Osteocyte (in vitro differentiated cells): ENCODE results near the gene CARD8. TPM values are rescaled to one million over a fixed set of nuclear protein-coding genes. Genes with fewer than 3 reads are reported as not detected.

Experiments used
- DNase-seq: peaks from one replicate; pipeline ENCODE4 v3.0.0; 2021; ENCODE audit warnings: mixed read lengths; ENCODE audit not compliant: unreplicated experiment; ENCODE audit errors: extremely low spot score
- H3K27ac Mint-ChIP-seq: one replicate; pipeline ENCODE4 v1.8.0; 2021; ENCODE audit warnings: mild to moderate bottlenecking, mixed read lengths; ENCODE audit not compliant: unreplicated experiment
- H3K27me3 Mint-ChIP-seq: one replicate; pipeline ENCODE4 v1.8.0; 2021; ENCODE audit warnings: mixed read lengths; ENCODE audit not compliant: unreplicated experiment
- H3K36me3 Mint-ChIP-seq: one replicate; pipeline ENCODE4 v1.8.0; 2021; ENCODE audit warnings: mixed read lengths; ENCODE audit not compliant: unreplicated experiment
- H3K4me1 Mint-ChIP-seq: one replicate; pipeline ENCODE4 v1.8.0; 2021; ENCODE audit warnings: mixed read lengths; ENCODE audit not compliant: unreplicated experiment
- H3K4me3 Mint-ChIP-seq: one replicate; pipeline ENCODE4 v1.8.0; 2021; ENCODE audit warnings: mild to moderate bottlenecking, moderate library complexity, mixed read lengths; ENCODE audit not compliant: unreplicated experiment
- H3K9me3 Mint-ChIP-seq: one replicate; pipeline ENCODE4 v1.8.0; 2021; ENCODE audit warnings: mixed read lengths; ENCODE audit not compliant: unreplicated experiment
- total RNA-seq: library from RNA; stranded (reverse); gene quantifications from 2 replicates; pipeline ENCODE4 v1.2.1, GENCODE V29; 2021
- TF ChIP-seq, protein P1 (sequence below): fragments of 200-600 bp; sonication (generic); IDR thresholded peaks from 2 replicates; pipeline ENCODE4 v1.5.0; 2021; ENCODE audit warnings: antibody characterized with exemption, mild to moderate bottlenecking, moderate library complexity

The CARD8 gene
- total RNA-seq, 1 donor from 2014 or later = 36.4 TPM

- H3K4me1 Mint-ChIP-seq = peaks cover 10% of the 10 kb centered on the region
- H3K9me3 Mint-ChIP-seq = peaks cover 10% of the 10 kb centered on the region
- peaks cover 10% of the 10 kb centered on the region for H3K36me3 Mint-ChIP-seq
- H3K4me3 Mint-ChIP-seq = peak overlapping the region; percentile 76
- peak; percentile 94 for DNase-seq
- peak overlapping the region; percentile 77 for H3K27ac Mint-ChIP-seq
- TF ChIP-seq, protein P1, sequence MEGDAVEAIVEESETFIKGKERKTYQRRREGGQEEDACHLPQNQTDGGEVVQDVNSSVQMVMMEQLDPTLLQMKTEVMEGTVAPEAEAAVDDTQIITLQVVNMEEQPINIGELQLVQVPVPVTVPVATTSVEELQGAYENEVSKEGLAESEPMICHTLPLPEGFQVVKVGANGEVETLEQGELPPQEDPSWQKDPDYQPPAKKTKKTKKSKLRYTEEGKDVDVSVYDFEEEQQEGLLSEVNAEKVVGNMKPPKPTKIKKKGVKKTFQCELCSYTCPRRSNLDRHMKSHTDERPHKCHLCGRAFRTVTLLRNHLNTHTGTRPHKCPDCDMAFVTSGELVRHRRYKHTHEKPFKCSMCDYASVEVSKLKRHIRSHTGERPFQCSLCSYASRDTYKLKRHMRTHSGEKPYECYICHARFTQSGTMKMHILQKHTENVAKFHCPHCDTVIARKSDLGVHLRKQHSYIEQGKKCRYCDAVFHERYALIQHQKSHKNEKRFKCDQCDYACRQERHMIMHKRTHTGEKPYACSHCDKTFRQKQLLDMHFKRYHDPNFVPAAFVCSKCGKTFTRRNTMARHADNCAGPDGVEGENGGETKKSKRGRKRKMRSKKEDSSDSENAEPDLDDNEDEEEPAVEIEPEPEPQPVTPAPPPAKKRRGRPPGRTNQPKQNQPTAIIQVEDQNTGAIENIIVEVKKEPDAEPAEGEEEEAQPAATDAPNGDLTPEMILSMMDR = peak; percentile 97
- no peaks in the 10 kb centered on the region for H3K27me3 Mint-ChIP-seq
Measured at GRCh38 chr19:48290771-48291488, 35.2 kb upstream of the CARD8 start.

- peaks cover 14% of the 10 kb centered on the region for H3K36me3 Mint-ChIP-seq
- H3K4me3 Mint-ChIP-seq = peak overlapping the region; percentile 54
- H3K27me3 Mint-ChIP-seq = no peaks in the 10 kb centered on the region
- TF ChIP-seq, protein P1 = peak; percentile 48
- no peak overlapping the region for H3K27ac Mint-ChIP-seq
- H3K4me1 Mint-ChIP-seq = peaks cover 10% of the 10 kb centered on the region
- H3K9me3 Mint-ChIP-seq = peaks cover 11% of the 10 kb centered on the region
- no peak for DNase-seq
Measured at GRCh38 chr19:48290401-48290770, 34.7 kb upstream of the CARD8 start.

DNA sequence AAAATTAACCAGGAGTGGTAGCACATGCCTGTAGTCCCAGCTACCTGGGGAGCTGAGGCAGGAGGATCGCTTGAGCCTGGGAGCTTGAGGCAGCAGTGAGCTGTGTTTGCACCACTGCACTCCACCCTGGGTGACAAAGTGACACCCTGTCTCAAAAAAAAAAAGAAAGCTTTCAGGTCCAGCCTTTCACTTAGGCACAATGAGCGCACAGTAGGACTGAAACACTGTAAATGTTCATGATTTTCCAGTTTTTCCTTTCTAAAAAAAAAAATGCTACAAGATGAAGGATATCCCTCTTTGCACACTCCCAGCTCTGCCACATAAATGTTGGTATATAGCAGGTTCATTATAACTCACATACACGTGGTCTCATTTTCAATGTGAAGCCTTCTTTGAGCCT lies 32.0 kb upstream of the CARD8 start:
- no peaks in the 10 kb centered on the region for H3K27me3 Mint-ChIP-seq

GRCh38 chr19:48284896-48285295 lies 29.2 kb upstream of the CARD8 start:
- Mint-ChIP-seq H3K9me3 (peaks cover 11% of the 10 kb centered on the region), H3K36me3 (peaks cover 28% of the 10 kb centered on the region), H3K4me3 (no peak overlapping the region), H3K4me1 (peaks cover 5% of the 10 kb centered on the region), H3K27ac (no peak overlapping the region), H3K27me3 (no peaks in the 10 kb centered on the region)
- no peak for DNase-seq
- TF ChIP-seq, protein P1 = no peak

More for the DNA sequence above, 32.0 kb upstream of the CARD8 start:
- Mint-ChIP-seq H3K9me3 (peaks cover 11% of the 10 kb centered on the region), H3K27ac (no peak overlapping the region), H3K4me3 (no peak overlapping the region), H3K36me3 (peaks cover 28% of the 10 kb centered on the region), H3K4me1 (peaks cover 15% of the 10 kb centered on the region)
- DNase-seq = no peak
- TF ChIP-seq, protein P1 = no peak

GRCh38 chr19:48283908-48284307 lies 28.2 kb upstream of the CARD8 start:
- Mint-ChIP-seq H3K27ac (no peak overlapping the region), H3K4me3 (no peak overlapping the region)

More at GRCh38 chr19:48283908-48284307, 28.2 kb upstream of the CARD8 start:
- H3K9me3 Mint-ChIP-seq = peaks cover 11% of the 10 kb centered on the region
- no peak for DNase-seq
- TF ChIP-seq, protein P1 = no peak
- peaks cover 28% of the 10 kb centered on the region for H3K36me3 Mint-ChIP-seq
- H3K4me1 Mint-ChIP-seq = peaks cover 5% of the 10 kb centered on the region
- H3K27me3 Mint-ChIP-seq = no peaks in the 10 kb centered on the region
